ENCODE measurements around the gene CWC27.

GRCh38 chr5:65050140-65050539 lies 281.4 kb downstream of the CWC27 start:
- no peak for TF ChIP-seq POLR2A (IDR thresholded peaks at IDR 0.05)
- no peak for TF ChIP-seq CTCF (IDR thresholded peaks at IDR 0.05 in 8 of 11, conservative IDR thresholded peaks at IDR 0.05 in 3 of 11)
- no peak for TF ChIP-seq POLR2AphosphoS5 (IDR thresholded peaks at IDR 0.05)

Measured in spleen (tissue), 7 donors.